Liver (tissue), 3 donors: Measurements from ENCODE around the gene PIGQ.

Source experiments
- EGR1 ChIP-seq, 2 donors: IDR thresholded peaks; 2 replicates each; pipeline ENCODE4 v1.6.1; 2016 to 2018; ENCODE audit warnings: antibody characterized with exemption in 2 of 2, low read depth in 2 of 2
- FOXA1 ChIP-seq: IDR thresholded peaks from 2 replicates; pipeline ENCODE4 v1.6.1; 2016; ENCODE audit warnings: antibody characterized with exemption
- FOXA2 ChIP-seq: IDR thresholded peaks from 2 replicates; pipeline ENCODE4 v1.6.1; 2016; ENCODE audit warnings: antibody characterized with exemption
- GABPA ChIP-seq, 2 donors: IDR thresholded peaks in 1 of 2; conservative IDR thresholded peaks in 1 of 2; 2 replicates each; pipeline ENCODE4 v1.6.1; 2016; ENCODE audit warnings: antibody characterized with exemption in 2 of 2, mild to moderate bottlenecking in 1 of 2, moderate library complexity in 1 of 2
- JUND ChIP-seq, 2 donors: IDR thresholded peaks; 2 replicates each; pipeline ENCODE4 v1.6.1; 2016; ENCODE audit warnings: antibody characterized with exemption in 2 of 2
- RAD21 ChIP-seq, 2 donors: IDR thresholded peaks; 2 replicates each; pipeline ENCODE4 v1.6.1; 2016; ENCODE audit warnings: antibody characterized with exemption in 2 of 2, mild to moderate bottlenecking in 2 of 2
- REST ChIP-seq: IDR thresholded peaks from 2 replicates; pipeline ENCODE4 v1.6.1; 2016; ENCODE audit warnings: antibody characterized with exemption, mild to moderate bottlenecking
- SP1 ChIP-seq: IDR thresholded peaks from 2 replicates; pipeline ENCODE4 v1.6.1; 2018; ENCODE audit warnings: antibody characterized with exemption, mild to moderate bottlenecking
- TAF1 ChIP-seq: conservative IDR thresholded peaks from 2 replicates; pipeline ENCODE4 v1.6.1; 2016; ENCODE audit warnings: antibody characterized with exemption, mild to moderate bottlenecking
- YY1 ChIP-seq: IDR thresholded peaks from 2 replicates; pipeline ENCODE4 v1.6.1; 2016; ENCODE audit warnings: antibody characterized with exemption, mild to moderate bottlenecking
- TF ChIP-seq, protein P1 (sequence below): fragments of 150-350 bp; IDR thresholded peaks from 2 replicates; pipeline ENCODE4 v1.5.1; 2017; ENCODE audit warnings: improper control_type of control experiment, low read depth, low read length; ENCODE audit not compliant: missing input control
- TF ChIP-seq, protein P2 (sequence below): IDR thresholded peaks from 2 replicates; pipeline ENCODE4 v1.6.1; 2016; ENCODE audit warnings: antibody characterized with exemption
- TF ChIP-seq, protein P3 (sequence below): IDR thresholded peaks from 2 replicates; pipeline ENCODE4 v1.6.1; 2016; ENCODE audit warnings: antibody characterized with exemption
- donor health status: healthy.
- donor health status: healthy.

GRCh38 chr16:553601-554296 lies 16.0 kb upstream of the PIGQ start:
- TF ChIP-seq EGR1 (IDR thresholded peaks at IDR 0.05; ENCODE audit: low read depth in 2 of 2) (no peak), FOXA2 (no peak), FOXA1 (no peak), SP1 (no peak), GABPA (IDR thresholded peaks at IDR 0.05 in 1 of 2, conservative IDR thresholded peaks at IDR 0.05 in 1 of 2) (no peak), JUND (IDR thresholded peaks at IDR 0.05) (no peak), TAF1 (no peak), REST (no peak), RAD21 (IDR thresholded peaks at IDR 0.05) (no peak), YY1 (no peak)
- TF ChIP-seq, protein P1, sequence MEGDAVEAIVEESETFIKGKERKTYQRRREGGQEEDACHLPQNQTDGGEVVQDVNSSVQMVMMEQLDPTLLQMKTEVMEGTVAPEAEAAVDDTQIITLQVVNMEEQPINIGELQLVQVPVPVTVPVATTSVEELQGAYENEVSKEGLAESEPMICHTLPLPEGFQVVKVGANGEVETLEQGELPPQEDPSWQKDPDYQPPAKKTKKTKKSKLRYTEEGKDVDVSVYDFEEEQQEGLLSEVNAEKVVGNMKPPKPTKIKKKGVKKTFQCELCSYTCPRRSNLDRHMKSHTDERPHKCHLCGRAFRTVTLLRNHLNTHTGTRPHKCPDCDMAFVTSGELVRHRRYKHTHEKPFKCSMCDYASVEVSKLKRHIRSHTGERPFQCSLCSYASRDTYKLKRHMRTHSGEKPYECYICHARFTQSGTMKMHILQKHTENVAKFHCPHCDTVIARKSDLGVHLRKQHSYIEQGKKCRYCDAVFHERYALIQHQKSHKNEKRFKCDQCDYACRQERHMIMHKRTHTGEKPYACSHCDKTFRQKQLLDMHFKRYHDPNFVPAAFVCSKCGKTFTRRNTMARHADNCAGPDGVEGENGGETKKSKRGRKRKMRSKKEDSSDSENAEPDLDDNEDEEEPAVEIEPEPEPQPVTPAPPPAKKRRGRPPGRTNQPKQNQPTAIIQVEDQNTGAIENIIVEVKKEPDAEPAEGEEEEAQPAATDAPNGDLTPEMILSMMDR = no peak
- TF ChIP-seq, protein P2, sequence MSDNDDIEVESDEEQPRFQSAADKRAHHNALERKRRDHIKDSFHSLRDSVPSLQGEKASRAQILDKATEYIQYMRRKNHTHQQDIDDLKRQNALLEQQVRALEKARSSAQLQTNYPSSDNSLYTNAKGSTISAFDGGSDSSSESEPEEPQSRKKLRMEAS = no peak
- TF ChIP-seq, protein P3, sequence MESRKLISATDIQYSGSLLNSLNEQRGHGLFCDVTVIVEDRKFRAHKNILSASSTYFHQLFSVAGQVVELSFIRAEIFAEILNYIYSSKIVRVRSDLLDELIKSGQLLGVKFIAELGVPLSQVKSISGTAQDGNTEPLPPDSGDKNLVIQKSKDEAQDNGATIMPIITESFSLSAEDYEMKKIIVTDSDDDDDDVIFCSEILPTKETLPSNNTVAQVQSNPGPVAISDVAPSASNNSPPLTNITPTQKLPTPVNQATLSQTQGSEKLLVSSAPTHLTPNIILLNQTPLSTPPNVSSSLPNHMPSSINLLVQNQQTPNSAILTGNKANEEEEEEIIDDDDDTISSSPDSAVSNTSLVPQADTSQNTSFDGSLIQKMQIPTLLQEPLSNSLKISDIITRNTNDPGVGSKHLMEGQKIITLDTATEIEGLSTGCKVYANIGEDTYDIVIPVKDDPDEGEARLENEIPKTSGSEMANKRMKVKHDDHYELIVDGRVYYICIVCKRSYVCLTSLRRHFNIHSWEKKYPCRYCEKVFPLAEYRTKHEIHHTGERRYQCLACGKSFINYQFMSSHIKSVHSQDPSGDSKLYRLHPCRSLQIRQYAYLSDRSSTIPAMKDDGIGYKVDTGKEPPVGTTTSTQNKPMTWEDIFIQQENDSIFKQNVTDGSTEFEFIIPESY = no peak
